Mesenchymal stem cell (in vitro differentiated cells and primary cell): ENCODE measurements around the gene SYNJ1.

Experiments used
- DNase-seq: peaks from one replicate; pipeline ENCODE4 v3.0.0-alpha.2; 2013
- H2AFZ ChIP-seq: one replicate; pipeline ENCODE4 v1.6.1; 2013; ENCODE audit warnings: low read depth, mild to moderate bottlenecking, control low read depth, inconsistent platforms, low read length, moderate library complexity
- H2AK5ac ChIP-seq: 2 replicates; pipeline ENCODE4 v1.6.1; 2013; ENCODE audit warnings: low read length, moderate library complexity, mild to moderate bottlenecking, inconsistent platforms; ENCODE audit not compliant: severe bottlenecking
- H2BK120ac ChIP-seq: one replicate; pipeline ENCODE4 v1.6.1; 2013; ENCODE audit warnings: low read depth, mild to moderate bottlenecking, inconsistent platforms, low read length, moderate library complexity
- H2BK12ac ChIP-seq, 2 experiments: one replicate each; pipeline ENCODE4 v1.6.1; 2013; ENCODE audit warnings: inconsistent platforms in 2 of 2, low read length in 2 of 2, mild to moderate bottlenecking in 2 of 2, moderate library complexity in 2 of 2, control low read depth in 1 of 2
- H2BK15ac ChIP-seq: one replicate; pipeline ENCODE4 v1.6.1; 2013; ENCODE audit warnings: mild to moderate bottlenecking, low read depth, inconsistent platforms; ENCODE audit not compliant: poor library complexity, severe bottlenecking
- H2BK5ac ChIP-seq: 2 replicates; pipeline ENCODE4 v1.6.1; 2013; ENCODE audit warnings: low read depth, mild to moderate bottlenecking, low read length, control low read depth, inconsistent platforms; ENCODE audit not compliant: poor library complexity, severe bottlenecking
- H3K14ac ChIP-seq, 2 experiments: one replicate each; pipeline ENCODE4 v1.6.1; 2013; ENCODE audit warnings: inconsistent platforms in 2 of 2, low read length in 2 of 2, control low read depth in 1 of 2, mild to moderate bottlenecking in 1 of 2, moderate library complexity in 1 of 2
- H3K18ac ChIP-seq, 2 experiments: one replicate each; pipeline ENCODE4 v1.6.1; 2013; ENCODE audit warnings: inconsistent platforms in 2 of 2, low read length in 2 of 2, control low read depth in 1 of 2, low read depth in 1 of 2, mild to moderate bottlenecking in 1 of 2
- H3K23ac ChIP-seq, 2 experiments: one replicate each; pipeline ENCODE4 v1.6.1; 2013; ENCODE audit warnings: inconsistent platforms in 2 of 2, low read length in 2 of 2, mild to moderate bottlenecking in 2 of 2, moderate library complexity in 2 of 2, control low read depth in 1 of 2
- H3K27ac ChIP-seq: 2 replicates; pipeline ENCODE4 v1.5.1; 2013; ENCODE audit warnings: mild to moderate bottlenecking, moderate library complexity, low read length, control low read depth, inconsistent platforms; ENCODE audit not compliant: poor library complexity, severe bottlenecking
- H3K27me3 ChIP-seq, 2 experiments: 2 replicates each; pipeline versions ENCODE4 v1.6.1 to v1.7.0; 2013; ENCODE audit warnings: low read length in 2 of 2, mild to moderate bottlenecking in 2 of 2, moderate library complexity in 2 of 2, control low read depth in 1 of 2, inconsistent platforms in 1 of 2; ENCODE audit not compliant: control insufficient read depth in 1 of 2, insufficient read depth in 1 of 2
- H3K36me3 ChIP-seq, 2 experiments: 2 replicates each; pipeline versions ENCODE4 v1.6.1 to v1.7.0; 2013; ENCODE audit warnings: low read length in 2 of 2, control low read depth in 1 of 2, inconsistent platforms in 1 of 2, low read depth in 1 of 2, mild to moderate bottlenecking in 1 of 2; ENCODE audit not compliant: insufficient read depth in 2 of 2, control insufficient read depth in 1 of 2
- H3K4ac ChIP-seq, 2 experiments: one replicate each; pipeline ENCODE4 v1.6.1; 2013; ENCODE audit warnings: inconsistent platforms in 2 of 2, low read length in 2 of 2, mild to moderate bottlenecking in 2 of 2, moderate library complexity in 2 of 2, control low read depth in 1 of 2, low read depth in 1 of 2
- H3K4me1 ChIP-seq: 2 replicates; pipeline ENCODE4 v1.6.1; 2013; ENCODE audit warnings: low read depth, low read length, control low read depth; ENCODE audit not compliant: control insufficient read depth, insufficient read depth
- H3K4me2 ChIP-seq: 2 replicates; pipeline ENCODE4 v1.6.1; 2013; ENCODE audit warnings: low read length, mild to moderate bottlenecking, inconsistent platforms; ENCODE audit not compliant: poor library complexity, severe bottlenecking
- H3K4me3 ChIP-seq, 2 experiments: 2 replicates each; pipeline versions ENCODE4 v1.5.1 to v1.7.0; 2013; ENCODE audit warnings: low read length in 2 of 2, mild to moderate bottlenecking in 2 of 2, control low read depth in 1 of 2, low read depth in 1 of 2; ENCODE audit not compliant: insufficient read depth in 1 of 2
- H3K79me1 ChIP-seq: replicated peaks from 2 replicates; pipeline ENCODE4 v1.6.1; 2013; ENCODE audit warnings: mild to moderate bottlenecking, control low read depth, low read length, inconsistent platforms; ENCODE audit not compliant: poor library complexity, severe bottlenecking
- H3K9ac ChIP-seq: 2 replicates; pipeline ENCODE4 v1.7.0; 2013; ENCODE audit warnings: mild to moderate bottlenecking, low read length, moderate library complexity
- H3K9me3 ChIP-seq: 2 replicates; pipeline ENCODE4 v1.7.0; 2013; ENCODE audit warnings: mild to moderate bottlenecking, low read length; ENCODE audit not compliant: control insufficient read depth
- H4K8ac ChIP-seq: one replicate; pipeline ENCODE4 v1.6.1; 2013; ENCODE audit warnings: inconsistent platforms, mild to moderate bottlenecking, low read length, moderate library complexity
- H4K91ac ChIP-seq: one replicate; pipeline ENCODE4 v1.6.1; 2013; ENCODE audit warnings: mild to moderate bottlenecking, low read length, inconsistent platforms
- WGBS: methylation state at CpG from one replicate; pipeline ENCODE4 v1.1.7; 2013; ENCODE audit warnings: mixed read lengths; 5-methylcytosine and 5-hydroxymethylcytosine counted together

SYNJ1 gene

GRCh38 chr21:32712641-32713040, 15.2 kb downstream of the SYNJ1 start:
- Histone ChIP-seq H3K4me1 (no peaks in the 10 kb centered on the region), H2AFZ (no peak overlapping the region), H2BK5ac (no peak overlapping the region), H2BK120ac (no peak overlapping the region), H3K79me1 (peaks cover 9% of the 10 kb centered on the region), H3K18ac (no peak overlapping the region), H3K4me2 (no peak overlapping the region), H3K4me3 (no peak overlapping the region), H3K27ac (no peak overlapping the region), H3K14ac (no peak overlapping the region), H3K9ac (no peak overlapping the region), H3K36me3 (peaks cover 0 to 17% of the 10 kb centered on the region in 2 experiments), H3K27me3 (no peaks in the 10 kb centered on the region), H2AK5ac (no peak overlapping the region), H2BK12ac (no peak overlapping the region), H3K9me3 (peaks cover 5% of the 10 kb centered on the region), H4K91ac (no peak overlapping the region), H3K23ac (no peak overlapping the region), H4K8ac (no peak overlapping the region), H3K4ac (no peak overlapping the region), H2BK15ac (no peak overlapping the region)
- DNase-seq: no peak
- WGBS: no CpG with 5 or more reads among the region's 4 CpGs

GRCh38 chr21:32712043-32712442, 15.8 kb downstream of the SYNJ1 start:
- no peak for DNase-seq
- H3K23ac ChIP-seq: no peak overlapping the region
- H3K27ac ChIP-seq: no peak overlapping the region
- no peak overlapping the region for H3K4me3 ChIP-seq
- no peak overlapping the region for H2AFZ ChIP-seq
- H3K14ac ChIP-seq: no peak overlapping the region
- H2BK12ac ChIP-seq: no peak overlapping the region
- no peak overlapping the region for H2AK5ac ChIP-seq
- no peak overlapping the region for H2BK15ac ChIP-seq
- no peaks in the 10 kb centered on the region for H3K27me3 ChIP-seq
- H3K4me1 ChIP-seq: no peaks in the 10 kb centered on the region
- peaks cover 9% of the 10 kb centered on the region for H3K79me1 ChIP-seq
- H3K4me2 ChIP-seq: no peak overlapping the region
- H3K36me3 ChIP-seq: peaks cover 0 to 12% of the 10 kb centered on the region in 2 experiments
- H2BK5ac ChIP-seq: no peak overlapping the region
- no peak overlapping the region for H3K9ac ChIP-seq
- H3K9me3 ChIP-seq: peaks cover 5% of the 10 kb centered on the region
- H4K91ac ChIP-seq: no peak overlapping the region
- H3K4ac ChIP-seq: no peak overlapping the region
- no peak overlapping the region for H2BK120ac ChIP-seq
- H4K8ac ChIP-seq: no peak overlapping the region
- H3K18ac ChIP-seq: no peak overlapping the region

- no peak overlapping the region for H2AK5ac ChIP-seq
- H3K4ac ChIP-seq: no peak overlapping the region
- H3K18ac ChIP-seq: no peak overlapping the region
- no peak for DNase-seq
- no peak overlapping the region for H3K23ac ChIP-seq
- H2BK120ac ChIP-seq: no peak overlapping the region
- H3K4me2 ChIP-seq: no peak overlapping the region
- no peak overlapping the region for H2BK12ac ChIP-seq
- H2BK5ac ChIP-seq: no peak overlapping the region
- WGBS: 93% methylated on average over 2 of the region's 4 CpGs
- H3K4me3 ChIP-seq: no peak overlapping the region
- H3K79me1 ChIP-seq: peaks cover 8% of the 10 kb centered on the region
- no peak overlapping the region for H2AFZ ChIP-seq
- no peak overlapping the region for H4K8ac ChIP-seq
- no peak overlapping the region for H4K91ac ChIP-seq
- H3K14ac ChIP-seq: no peak overlapping the region
- H3K36me3 ChIP-seq: peaks cover 0 to 8% of the 10 kb centered on the region in 2 experiments
- no peak overlapping the region for H3K27ac ChIP-seq
- H3K9me3 ChIP-seq: no peaks in the 10 kb centered on the region
- H3K4me1 ChIP-seq: no peaks in the 10 kb centered on the region
- H3K9ac ChIP-seq: no peak overlapping the region
- no peaks in the 10 kb centered on the region for H3K27me3 ChIP-seq
- no peak overlapping the region for H2BK15ac ChIP-seq
Observed at GRCh38 chr21:32710987-32711386, 16.8 kb downstream of the SYNJ1 start.

- 80% methylated on average over 3 of the region's 4 CpGs for WGBS
- Histone ChIP-seq H3K79me1 (peaks cover 7% of the 10 kb centered on the region), H3K4me3 (no peak overlapping the region), H3K4me1 (no peaks in the 10 kb centered on the region), H3K23ac (no peak overlapping the region), H3K36me3 (peaks cover 0 to 8% of the 10 kb centered on the region in 2 experiments), H3K18ac (no peak overlapping the region), H3K9me3 (no peaks in the 10 kb centered on the region), H3K27ac (no peak overlapping the region), H2BK12ac (no peak overlapping the region), H3K4ac (no peak overlapping the region), H2BK120ac (no peak overlapping the region), H3K4me2 (no peak overlapping the region), H2BK5ac (no peak overlapping the region), H4K8ac (no peak overlapping the region), H3K27me3 (no peaks in the 10 kb centered on the region), H2BK15ac (no peak overlapping the region), H2AFZ (no peak overlapping the region), H4K91ac (no peak overlapping the region), H3K14ac (no peak overlapping the region), H3K9ac (no peak overlapping the region), H2AK5ac (no peak overlapping the region)
- no peak for DNase-seq
Observed at GRCh38 chr21:32710069-32710784, 17.6 kb downstream of the SYNJ1 start.
